ENCODE results near the gene PLCL2.
A peak's percentile ranks its signal among the peaks of the same experiment; 100 is the strongest.

Gene PLCL2

DNA sequence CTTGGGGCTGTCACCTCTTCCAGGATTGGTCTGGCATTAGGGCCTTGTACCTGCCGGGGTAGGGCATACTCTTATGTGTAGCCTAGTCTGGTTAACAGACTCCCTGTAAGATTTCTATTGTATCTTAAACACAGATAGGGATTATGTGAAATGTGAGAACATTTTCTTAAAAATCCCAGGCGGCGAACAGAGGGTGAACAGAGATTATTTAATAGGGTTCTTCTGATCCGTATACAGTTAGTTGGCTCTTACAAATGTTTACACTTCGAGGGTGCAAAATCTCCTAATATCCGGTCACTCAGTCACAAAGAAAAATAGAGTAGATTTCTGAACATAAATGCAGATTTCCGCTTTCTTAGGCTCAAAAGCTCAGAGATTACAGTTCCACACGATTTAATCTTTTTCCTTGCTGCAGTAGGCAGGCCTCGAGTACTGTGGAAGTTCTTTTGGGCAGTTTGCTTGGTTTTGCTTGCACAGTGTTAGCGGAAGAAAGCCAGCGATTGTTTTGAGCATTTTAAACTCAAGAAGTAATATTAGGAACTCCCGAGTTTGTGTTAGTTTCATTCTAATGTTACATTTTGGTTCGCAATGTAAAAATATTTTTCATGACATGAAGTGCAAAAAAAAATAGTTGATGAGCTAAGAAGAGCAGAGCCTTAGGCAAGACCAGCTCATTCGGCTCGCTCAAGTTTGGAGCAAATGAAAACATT, 993 bp downstream of the PLCL2 start:
- H3K4me3 ChIP-seq (ENCODE audit: low read depth, low read length) = peak overlapping the region; percentile 54
- TF ChIP-seq, protein P1, sequence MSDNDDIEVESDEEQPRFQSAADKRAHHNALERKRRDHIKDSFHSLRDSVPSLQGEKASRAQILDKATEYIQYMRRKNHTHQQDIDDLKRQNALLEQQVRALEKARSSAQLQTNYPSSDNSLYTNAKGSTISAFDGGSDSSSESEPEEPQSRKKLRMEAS (IDR thresholded peaks at IDR 0.05; ENCODE audit: low read depth, low read length) = no peak
- TF ChIP-seq, protein P2, sequence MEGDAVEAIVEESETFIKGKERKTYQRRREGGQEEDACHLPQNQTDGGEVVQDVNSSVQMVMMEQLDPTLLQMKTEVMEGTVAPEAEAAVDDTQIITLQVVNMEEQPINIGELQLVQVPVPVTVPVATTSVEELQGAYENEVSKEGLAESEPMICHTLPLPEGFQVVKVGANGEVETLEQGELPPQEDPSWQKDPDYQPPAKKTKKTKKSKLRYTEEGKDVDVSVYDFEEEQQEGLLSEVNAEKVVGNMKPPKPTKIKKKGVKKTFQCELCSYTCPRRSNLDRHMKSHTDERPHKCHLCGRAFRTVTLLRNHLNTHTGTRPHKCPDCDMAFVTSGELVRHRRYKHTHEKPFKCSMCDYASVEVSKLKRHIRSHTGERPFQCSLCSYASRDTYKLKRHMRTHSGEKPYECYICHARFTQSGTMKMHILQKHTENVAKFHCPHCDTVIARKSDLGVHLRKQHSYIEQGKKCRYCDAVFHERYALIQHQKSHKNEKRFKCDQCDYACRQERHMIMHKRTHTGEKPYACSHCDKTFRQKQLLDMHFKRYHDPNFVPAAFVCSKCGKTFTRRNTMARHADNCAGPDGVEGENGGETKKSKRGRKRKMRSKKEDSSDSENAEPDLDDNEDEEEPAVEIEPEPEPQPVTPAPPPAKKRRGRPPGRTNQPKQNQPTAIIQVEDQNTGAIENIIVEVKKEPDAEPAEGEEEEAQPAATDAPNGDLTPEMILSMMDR (IDR thresholded peaks at IDR 0.05; ENCODE audit: low read depth, low read length) = no peak
- TF ChIP-seq MYC (IDR thresholded peaks at IDR 0.05; ENCODE audit: low read depth, low read length) (no peak), POLR2A (IDR thresholded peaks at IDR 0.05; ENCODE audit: extremely low read depth, insufficient read length) (no peak)
- DNase-seq (ENCODE audit: low read depth) = no peak

DNA sequence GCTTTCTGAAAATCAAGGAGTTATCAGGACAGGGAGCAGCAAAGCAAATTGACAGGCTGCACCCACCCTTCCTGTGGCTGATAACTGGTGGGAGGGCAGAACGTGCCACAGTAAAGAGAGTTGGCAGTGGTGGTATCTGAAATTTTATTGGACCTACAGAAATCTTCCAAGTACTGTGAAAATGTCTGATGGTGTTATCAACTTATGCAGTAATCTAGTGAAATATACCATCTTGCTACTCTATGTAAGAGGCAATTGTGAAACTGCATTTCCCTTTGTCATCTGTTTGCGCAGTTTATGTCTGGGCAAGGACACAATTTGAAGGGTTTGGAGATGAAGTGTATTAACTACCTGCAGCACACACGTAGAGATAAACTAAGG, 1.5 kb downstream of the PLCL2 start:
- TF ChIP-seq, protein P1 (IDR thresholded peaks at IDR 0.05; ENCODE audit: low read depth, low read length) = no peak
- TF ChIP-seq POLR2A (IDR thresholded peaks at IDR 0.05; ENCODE audit: extremely low read depth, insufficient read length) (no peak), MYC (IDR thresholded peaks at IDR 0.05; ENCODE audit: low read depth, low read length) (no peak)
- TF ChIP-seq, protein P2 (IDR thresholded peaks at IDR 0.05; ENCODE audit: low read depth, low read length) = no peak
- no peak overlapping the region for H3K4me3 ChIP-seq (ENCODE audit: low read depth, low read length)
- DNase-seq (ENCODE audit: low read depth) = peak; percentile 29

DNA sequence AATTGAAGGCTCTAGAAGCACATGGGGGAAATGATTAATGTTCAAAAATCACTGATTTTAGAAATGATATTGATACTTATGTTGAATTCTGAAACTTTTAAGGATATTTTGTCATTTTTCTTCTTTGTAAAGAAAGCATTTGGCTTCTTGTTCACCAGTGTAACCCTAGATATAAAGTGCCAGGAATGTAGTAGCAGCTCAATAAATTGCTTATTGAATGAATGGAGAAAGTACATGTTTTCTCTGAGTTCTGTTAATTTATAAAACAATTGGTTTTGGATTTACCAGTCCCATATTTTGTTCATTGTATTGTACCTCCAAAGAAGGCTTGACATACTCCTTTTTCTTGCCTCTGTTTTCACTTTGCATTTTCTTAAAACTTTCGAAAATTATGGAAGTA, 2.4 kb downstream of the PLCL2 start:
- DNase-seq (ENCODE audit: low read depth) = no peak
- H3K4me3 ChIP-seq (ENCODE audit: low read depth, low read length) = no peak overlapping the region
- TF ChIP-seq POLR2A (IDR thresholded peaks at IDR 0.05; ENCODE audit: extremely low read depth, insufficient read length) (no peak), MYC (IDR thresholded peaks at IDR 0.05; ENCODE audit: low read depth, low read length) (no peak)
- TF ChIP-seq, protein P1 (IDR thresholded peaks at IDR 0.05; ENCODE audit: low read depth, low read length) = no peak
- TF ChIP-seq, protein P2 (IDR thresholded peaks at IDR 0.05; ENCODE audit: low read depth, low read length) = no peak

DNA sequence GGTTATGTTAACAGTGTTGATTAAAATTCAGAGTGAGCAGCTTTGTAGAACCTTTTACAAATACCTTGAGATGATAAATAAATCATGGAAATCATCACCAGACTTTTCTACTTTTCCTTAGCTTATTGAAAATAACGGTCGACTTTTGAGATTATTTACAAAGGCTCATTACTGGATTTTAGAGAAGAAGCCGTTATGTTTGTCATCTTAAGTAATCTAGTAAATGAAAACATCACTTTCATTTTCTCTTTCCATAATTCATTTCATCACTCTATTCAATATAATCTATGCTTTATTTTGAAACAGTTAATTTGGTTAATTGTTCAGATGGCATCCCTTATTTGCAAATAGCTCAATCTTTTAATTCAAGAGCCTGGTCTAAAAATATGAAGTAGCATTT, 3.6 kb downstream of the PLCL2 start:
- TF ChIP-seq MYC (IDR thresholded peaks at IDR 0.05; ENCODE audit: low read depth, low read length) = no peak
- no peak for TF ChIP-seq POLR2A (IDR thresholded peaks at IDR 0.05; ENCODE audit: extremely low read depth, insufficient read length)
- TF ChIP-seq, protein P2 (IDR thresholded peaks at IDR 0.05; ENCODE audit: low read depth, low read length) = no peak
- TF ChIP-seq, protein P1 (IDR thresholded peaks at IDR 0.05; ENCODE audit: low read depth, low read length) = no peak
- H3K4me3 ChIP-seq (ENCODE audit: low read depth, low read length) = no peak overlapping the region
- DNase-seq (ENCODE audit: low read depth) = no peak

DNA sequence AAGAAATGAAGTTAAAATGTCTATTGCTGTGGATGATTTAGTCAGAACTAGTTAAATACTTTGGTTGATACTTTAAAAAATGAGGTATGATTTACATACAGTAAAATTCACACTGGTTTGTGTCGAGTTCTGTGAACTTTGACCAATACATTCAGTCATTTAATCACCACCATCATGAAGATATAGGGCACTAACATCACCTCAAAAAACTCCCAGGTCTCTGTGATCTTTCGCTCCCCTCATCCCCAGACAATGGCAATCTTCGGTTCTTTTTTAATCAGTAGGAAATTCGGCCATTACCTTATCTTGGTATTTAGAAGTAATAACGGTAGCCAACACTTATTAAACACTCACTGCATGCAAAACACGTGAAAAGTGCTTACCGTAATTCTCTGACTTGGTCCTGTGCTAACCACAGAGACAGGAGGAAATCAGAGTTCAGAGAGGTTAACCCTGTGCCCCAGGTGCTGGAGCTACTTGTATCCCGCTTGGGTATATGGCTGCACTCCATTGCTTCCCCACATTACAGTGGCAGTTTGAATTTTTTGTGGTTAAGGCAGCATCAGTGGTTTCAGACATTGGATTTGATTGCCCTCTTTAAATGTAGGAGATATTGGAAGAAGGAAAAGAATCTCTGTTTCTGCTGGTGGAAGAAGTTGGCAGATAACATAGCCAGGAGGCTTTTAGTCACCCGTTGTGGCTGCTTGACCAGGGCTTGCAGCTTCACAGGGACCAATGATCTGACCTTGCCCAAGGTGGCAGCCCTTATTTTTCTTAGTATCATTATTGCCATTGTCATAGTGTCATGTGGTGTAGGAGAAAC, 4.2 kb downstream of the PLCL2 start:
- no peak overlapping the region for H3K4me3 ChIP-seq (ENCODE audit: low read depth, low read length)
- DNase-seq (ENCODE audit: low read depth) = no peak
- TF ChIP-seq, protein P1 (IDR thresholded peaks at IDR 0.05; ENCODE audit: low read depth, low read length) = no peak

All from NB4 (cell line).